ENCODE results near the gene CAMK2B. TPM values are rescaled to one million over a fixed set of nuclear protein-coding genes. Genes with fewer than 3 reads are reported as not detected.
A peak's percentile ranks its signal among the peaks of the same experiment; 100 is the strongest.

Gene CAMK2B
- total RNA-seq, 1 donor from 2014 or later, result not detected

DNA sequence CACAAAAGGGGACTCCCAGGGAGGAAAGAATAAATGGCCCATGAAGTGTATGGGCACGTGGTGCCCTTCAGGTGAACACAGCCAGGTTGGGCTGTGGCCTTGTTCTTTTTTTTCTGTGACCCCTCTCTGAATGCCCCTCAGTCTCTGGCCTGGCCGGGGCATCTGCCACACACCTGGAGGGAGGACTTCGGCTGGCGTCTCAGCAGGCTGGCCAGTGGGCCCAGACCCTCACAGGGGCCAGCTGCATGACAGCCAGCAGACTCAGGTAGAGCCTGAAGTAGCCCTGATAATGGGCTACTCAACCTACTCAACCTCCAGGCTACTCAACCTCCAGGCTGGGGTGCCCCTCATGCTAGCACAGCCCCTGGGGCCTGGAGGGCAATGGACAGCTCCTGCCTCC is 9.8 kb upstream of the CAMK2B start:
- H3K27me3 ChIP-seq (ENCODE audit: control insufficient read depth, insufficient read depth, low read length), result peaks cover 3% of the 10 kb centered on the region
- no peak for DNase-seq (ENCODE audit: low read depth)
- no peak for FAIRE-seq

DNA sequence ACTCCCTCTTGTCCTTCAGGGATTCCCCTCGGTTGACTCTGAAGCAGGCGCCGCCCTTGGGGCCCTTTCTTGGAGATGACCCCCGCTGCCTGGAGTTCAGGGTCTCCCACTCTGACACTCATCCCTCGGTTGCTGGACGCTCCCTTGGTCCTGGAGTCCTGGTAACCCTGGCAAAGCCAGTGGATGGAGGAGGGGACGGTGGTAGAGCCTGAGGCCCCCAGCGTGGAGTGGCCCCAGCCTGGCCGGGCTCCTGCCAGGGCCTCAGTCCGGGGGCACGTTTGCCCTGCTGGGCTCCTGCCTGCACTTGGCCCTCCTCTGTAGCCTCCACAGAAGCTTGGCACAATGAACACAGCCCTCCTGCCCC is 9.3 kb upstream of the CAMK2B start:
- Histone ChIP-seq H3K27me3 (ENCODE audit: control insufficient read depth, insufficient read depth, low read length) (peaks cover 6% of the 10 kb centered on the region), H3K36me3 (ENCODE audit: control insufficient read depth, insufficient read depth, low read length) (no peaks in the 10 kb centered on the region), H3K4me3 (ENCODE audit: low read depth, low read length) (no peak overlapping the region)
- DNase-seq (ENCODE audit: low read depth) (no peak), FAIRE-seq (no peak)
- TF ChIP-seq, protein P1, sequence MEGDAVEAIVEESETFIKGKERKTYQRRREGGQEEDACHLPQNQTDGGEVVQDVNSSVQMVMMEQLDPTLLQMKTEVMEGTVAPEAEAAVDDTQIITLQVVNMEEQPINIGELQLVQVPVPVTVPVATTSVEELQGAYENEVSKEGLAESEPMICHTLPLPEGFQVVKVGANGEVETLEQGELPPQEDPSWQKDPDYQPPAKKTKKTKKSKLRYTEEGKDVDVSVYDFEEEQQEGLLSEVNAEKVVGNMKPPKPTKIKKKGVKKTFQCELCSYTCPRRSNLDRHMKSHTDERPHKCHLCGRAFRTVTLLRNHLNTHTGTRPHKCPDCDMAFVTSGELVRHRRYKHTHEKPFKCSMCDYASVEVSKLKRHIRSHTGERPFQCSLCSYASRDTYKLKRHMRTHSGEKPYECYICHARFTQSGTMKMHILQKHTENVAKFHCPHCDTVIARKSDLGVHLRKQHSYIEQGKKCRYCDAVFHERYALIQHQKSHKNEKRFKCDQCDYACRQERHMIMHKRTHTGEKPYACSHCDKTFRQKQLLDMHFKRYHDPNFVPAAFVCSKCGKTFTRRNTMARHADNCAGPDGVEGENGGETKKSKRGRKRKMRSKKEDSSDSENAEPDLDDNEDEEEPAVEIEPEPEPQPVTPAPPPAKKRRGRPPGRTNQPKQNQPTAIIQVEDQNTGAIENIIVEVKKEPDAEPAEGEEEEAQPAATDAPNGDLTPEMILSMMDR (IDR thresholded peaks at IDR 0.05; ENCODE audit: insufficient read depth, low read length, severe bottlenecking), result no peak

More for the DNA sequence above, 9.8 kb upstream of the CAMK2B start:
- no peak overlapping the region for H3K4me3 ChIP-seq (ENCODE audit: low read depth, low read length)
- no peaks in the 10 kb centered on the region for H3K36me3 ChIP-seq (ENCODE audit: control insufficient read depth, insufficient read depth, low read length)
- TF ChIP-seq, protein P1 (IDR thresholded peaks at IDR 0.05; ENCODE audit: insufficient read depth, low read length, severe bottlenecking), result no peak

DNA sequence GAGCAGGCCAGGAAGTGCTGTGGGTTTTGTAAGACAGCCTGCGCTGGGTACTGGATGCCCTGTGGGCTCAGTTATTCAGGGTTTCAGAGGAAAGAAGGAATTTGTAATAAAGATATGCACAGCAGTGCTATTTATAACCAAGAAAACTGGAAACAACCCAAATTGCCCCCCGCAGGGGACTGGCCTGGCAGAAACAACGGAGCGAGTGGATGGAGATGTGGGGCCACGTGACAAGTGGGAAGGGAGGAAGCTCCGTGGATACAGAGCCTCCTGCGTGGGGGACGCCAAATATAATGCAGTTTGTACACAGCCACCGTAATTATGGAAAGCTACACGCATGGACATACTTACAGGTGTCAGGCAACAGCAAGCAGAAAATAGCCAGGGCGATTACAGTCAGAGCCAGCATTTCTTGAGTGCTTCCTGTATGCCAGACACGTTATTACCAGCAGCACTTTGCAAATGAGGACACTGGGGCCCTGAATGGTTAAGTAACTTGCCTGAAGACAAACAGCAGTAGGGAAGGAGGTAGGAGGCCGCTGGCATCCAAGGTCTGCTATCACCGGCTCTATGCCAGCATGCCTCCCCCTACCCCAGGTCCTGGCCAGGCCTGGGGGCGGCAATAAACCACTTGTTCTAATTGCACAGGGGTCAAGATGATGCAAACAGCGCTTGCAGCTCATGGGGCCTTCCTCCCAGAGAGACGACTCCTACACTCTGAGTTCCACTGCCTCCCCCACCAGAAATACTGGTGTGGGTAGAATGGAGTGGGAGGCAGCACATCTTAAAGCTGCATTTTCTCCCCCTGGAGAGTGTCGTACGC is 8.7 kb upstream of the CAMK2B start:
- H3K4me3 ChIP-seq (ENCODE audit: low read depth, low read length), result no peak overlapping the region
- H3K27me3 ChIP-seq (ENCODE audit: control insufficient read depth, insufficient read depth, low read length), result peaks cover 7% of the 10 kb centered on the region
- no peaks in the 10 kb centered on the region for H3K36me3 ChIP-seq (ENCODE audit: control insufficient read depth, insufficient read depth, low read length)
- TF ChIP-seq, protein P1 (IDR thresholded peaks at IDR 0.05; ENCODE audit: insufficient read depth, low read length, severe bottlenecking), result no peak
- FAIRE-seq (no peak), DNase-seq (ENCODE audit: low read depth) (no peak)

DNA sequence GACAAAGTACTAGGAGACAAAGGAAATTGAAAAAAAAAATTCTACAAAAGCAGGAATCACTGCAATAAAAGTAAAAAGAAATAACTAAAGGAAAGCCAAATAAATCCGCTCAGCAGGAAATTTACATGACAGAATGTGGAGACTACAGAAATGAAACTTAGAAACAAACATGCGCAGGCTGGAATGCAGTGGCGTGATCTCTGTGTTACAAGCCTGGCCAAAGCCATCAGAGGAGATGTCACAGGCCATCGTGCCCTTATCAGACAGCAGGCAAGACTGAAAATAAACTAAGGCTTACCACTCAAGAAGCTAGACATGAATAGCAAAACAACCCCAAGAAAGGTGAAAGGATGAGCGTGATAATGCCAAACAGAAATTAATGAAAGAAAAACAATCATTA is 6.3 kb upstream of the CAMK2B start:
- FAIRE-seq (no peak), DNase-seq (ENCODE audit: low read depth) (no peak)
- no peaks in the 10 kb centered on the region for H3K36me3 ChIP-seq (ENCODE audit: control insufficient read depth, insufficient read depth, low read length)
- TF ChIP-seq, protein P1 (IDR thresholded peaks at IDR 0.05; ENCODE audit: insufficient read depth, low read length, severe bottlenecking), result no peak
- H3K4me3 ChIP-seq (ENCODE audit: low read depth, low read length), result no peak overlapping the region
- peaks cover 17% of the 10 kb centered on the region for H3K27me3 ChIP-seq (ENCODE audit: control insufficient read depth, insufficient read depth, low read length)

DNA sequence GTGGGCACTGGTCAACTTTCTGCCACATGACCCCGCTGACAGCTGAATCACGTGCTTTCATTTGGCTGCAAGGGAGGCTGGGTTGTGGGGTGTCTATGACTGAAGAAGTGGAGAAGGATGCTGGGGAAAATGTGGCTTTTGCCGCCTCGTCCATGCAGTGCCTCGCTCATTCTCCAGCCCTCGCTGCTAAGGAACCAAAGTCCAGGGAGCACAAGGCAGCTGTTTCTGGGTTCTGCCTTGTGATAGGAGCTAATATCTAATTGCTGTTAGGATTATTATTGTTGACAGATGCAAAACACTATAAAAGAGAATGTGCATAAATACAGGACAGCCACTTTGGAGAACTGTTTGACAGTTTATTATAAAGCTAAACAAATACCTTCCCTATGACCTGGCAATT is 4.9 kb upstream of the CAMK2B start:
- FAIRE-seq (peak; percentile 32), DNase-seq (ENCODE audit: low read depth) (no peak)
- no peaks in the 10 kb centered on the region for H3K36me3 ChIP-seq (ENCODE audit: control insufficient read depth, insufficient read depth, low read length)
- no peak overlapping the region for H3K4me3 ChIP-seq (ENCODE audit: low read depth, low read length)
- peaks cover 25% of the 10 kb centered on the region for H3K27me3 ChIP-seq (ENCODE audit: control insufficient read depth, insufficient read depth, low read length)
- TF ChIP-seq, protein P1 (IDR thresholded peaks at IDR 0.05; ENCODE audit: insufficient read depth, low read length, severe bottlenecking), result no peak

DNA sequence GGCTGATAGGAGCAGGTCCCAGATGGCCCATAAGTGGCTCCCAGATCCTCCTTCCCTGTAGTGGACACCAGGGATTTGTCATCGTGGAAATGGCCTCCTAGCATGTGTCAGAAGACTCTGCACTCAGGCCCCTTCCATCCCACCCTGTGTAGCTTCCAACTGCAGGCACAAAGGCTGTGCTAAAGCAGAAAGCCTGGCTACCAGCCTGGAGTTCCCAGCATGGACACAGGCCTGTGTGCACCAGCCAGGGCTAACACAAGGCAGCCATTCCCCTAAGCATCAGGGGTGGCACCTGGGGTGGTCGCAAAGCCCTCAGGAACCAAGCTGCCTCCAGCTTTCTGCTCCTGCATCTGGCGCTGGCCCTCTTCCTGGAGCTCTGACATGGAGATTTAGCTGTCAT is 4.5 kb upstream of the CAMK2B start:
- peaks cover 25% of the 10 kb centered on the region for H3K27me3 ChIP-seq (ENCODE audit: control insufficient read depth, insufficient read depth, low read length)
- no peaks in the 10 kb centered on the region for H3K36me3 ChIP-seq (ENCODE audit: control insufficient read depth, insufficient read depth, low read length)
- TF ChIP-seq, protein P1 (IDR thresholded peaks at IDR 0.05; ENCODE audit: insufficient read depth, low read length, severe bottlenecking), result no peak
- FAIRE-seq (no peak), DNase-seq (ENCODE audit: low read depth) (no peak)
- no peak overlapping the region for H3K4me3 ChIP-seq (ENCODE audit: low read depth, low read length)
